ENCODE results near the gene IRX4. TPM values are rescaled to one million over a fixed set of nuclear protein-coding genes. Genes with fewer than 3 reads are reported as not detected.

The IRX4 gene
- total RNA-seq, 1 experiment from 2014 or later: 16.5 TPM

GRCh38 chr5:1895739-1896420 is 13.2 kb upstream of the IRX4 start (continued):
- TF ChIP-seq ZBTB33 (IDR thresholded peaks at IDR 0.05; ENCODE audit: extremely low read depth, insufficient replicate concordance, low read length) (no peak), SRF (IDR thresholded peaks at IDR 0.05; ENCODE audit: low read depth) (no peak), ELF1 (IDR thresholded peaks at IDR 0.05; ENCODE audit: borderline replicate concordance, low read depth) (no peak), REST (IDR thresholded peaks at IDR 0.05; ENCODE audit: low read depth) (no peak), CEBPB (IDR thresholded peaks at IDR 0.05; ENCODE audit: low read depth) (no peak)

- POLR2A ChIA-PET: no interaction called here
- ATAC-seq: no peak
- no peak overlapping the region for H3K27ac ChIP-seq (ENCODE audit: low read depth, low read length)
- no peaks in the 10 kb centered on the region for H3K9me3 ChIP-seq (ENCODE audit: control insufficient read depth in 1 of 2, insufficient read depth in 1 of 2, low read depth in 1 of 2, low read length in 2 of 2)
- no peaks in the 10 kb centered on the region for H3K4me1 ChIP-seq (ENCODE audit: control insufficient read depth in 1 of 2, insufficient read depth in 2 of 2, low read length in 2 of 2)
- no peak overlapping the region for H2AFZ ChIP-seq (ENCODE audit: low read depth, low read length, poor library complexity, severe bottlenecking)
- no peaks in the 10 kb centered on the region for H3K9me2 ChIP-seq (ENCODE audit: insufficient read depth)
- no TSS peak for BruUV-seq (replicated peaks)
- no peaks in the 10 kb centered on the region for H4K20me1 ChIP-seq (ENCODE audit: insufficient read depth)
- H3K4me3 ChIP-seq (replicated peaks in 1 of 2; ENCODE audit: low read depth in 1 of 2, low read length in 2 of 2): no peak overlapping the region
- RAD21 ChIA-PET (ENCODE audit: low non-redundant PET in 1 of 2, low total read pairs in 2 of 2, uncharacterized antibody in 2 of 2, unreplicated experiment in 2 of 2): no interaction called here
- no peaks in the 10 kb centered on the region for H3K36me3 ChIP-seq (ENCODE audit: control insufficient read depth in 1 of 2, insufficient read depth in 2 of 2, low read length in 2 of 2)
- no peak overlapping the region for H3K4me2 ChIP-seq (ENCODE audit: low read length)
- no peaks in the 10 kb centered on the region for H3K27me3 ChIP-seq (ENCODE audit: insufficient read depth, low read length)
- intact Hi-C loops (cut with micrococcal nuclease): no loop called here
- no peak for DNase-seq (ENCODE audit: low read depth, low spot score)
- no peaks in the 10 kb centered on the region for H3K79me2 ChIP-seq (ENCODE audit: insufficient read depth, low read length)
- no peak overlapping the region for H3K9ac ChIP-seq (ENCODE audit: low read length)
- TF ChIP-seq JUND (IDR thresholded peaks at IDR 0.05) (no peak), EZH2phosphoT487 (IDR thresholded peaks at IDR 0.05; ENCODE audit: borderline replicate concordance) (no peak), FOSL1 (IDR thresholded peaks at IDR 0.05; ENCODE audit: low read depth) (no peak), ATF3 (IDR thresholded peaks at IDR 0.05) (no peak), ELF1 (IDR thresholded peaks at IDR 0.05; ENCODE audit: borderline replicate concordance, low read depth) (no peak), SRF (IDR thresholded peaks at IDR 0.05; ENCODE audit: low read depth) (no peak), ZFX (IDR thresholded peaks at IDR 0.05) (no peak), EZH2 (IDR thresholded peaks at IDR 0.05) (no peak), CTCF (IDR thresholded peaks at IDR 0.05 in 2 of 3, conservative IDR thresholded peaks at IDR 0.05 in 1 of 3; ENCODE audit: borderline replicate concordance in 1 of 3, insufficient read depth in 1 of 3, low read depth in 2 of 3, low read length in 2 of 3) (no peak), CBX3 (IDR thresholded peaks at IDR 0.05; ENCODE audit: low read depth) (no peak)
- CTCF ChIA-PET: interaction anchor here (0.5 kb wide), 1 partner anchor 11 kb away, joined by 3 read pairs; no protein-coding TSS in a partner anchor
Observed at GRCh38 chr5:1894243-1894642, 11.5 kb upstream of the IRX4 start.

Data from HCT116 (cell line).